Ishikawa (cell line): ENCODE measurements around the gene ERCC6L2.

Experiments used
- RAD21 ChIP-seq: IDR thresholded peaks from 2 replicates; pipeline ENCODE4 v1.6.1; 2012; ENCODE audit warnings: low read depth
- TEAD4 ChIP-seq: IDR thresholded peaks from 2 replicates; pipeline ENCODE4 v1.6.1; 2012

DNA sequence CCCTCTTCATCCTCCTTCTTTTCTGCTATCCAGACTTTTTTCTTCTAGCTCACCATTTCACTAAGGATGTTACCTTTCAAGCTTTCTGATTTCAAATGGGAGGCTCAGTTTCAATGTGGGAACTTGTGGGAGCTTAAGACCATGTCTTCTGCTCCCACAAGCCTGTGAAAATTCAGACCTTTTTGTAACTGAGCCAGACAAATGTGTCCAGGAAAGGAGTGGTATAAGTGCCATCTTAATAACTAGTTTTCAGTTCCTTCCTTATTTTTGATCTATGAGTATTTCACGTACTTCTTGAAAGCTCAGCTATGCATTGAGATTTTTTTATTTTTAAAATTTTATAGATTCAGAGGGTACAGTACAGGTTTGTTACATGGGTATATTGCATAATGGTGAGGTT lies 4.6 kb upstream of the ERCC6L2 start:
- TF ChIP-seq RAD21: no peak
- TF ChIP-seq TEAD4: no peak
